IPS DF 4.7 (cell line): ENCODE results near the gene BLM.

Experiments used
- DNase-seq: peaks from one replicate; pipeline ENCODE4 v3.0.0-alpha.2; 2013; ENCODE audit warnings: low spot score; ENCODE audit errors: extremely low read depth

BLM gene

DNA sequence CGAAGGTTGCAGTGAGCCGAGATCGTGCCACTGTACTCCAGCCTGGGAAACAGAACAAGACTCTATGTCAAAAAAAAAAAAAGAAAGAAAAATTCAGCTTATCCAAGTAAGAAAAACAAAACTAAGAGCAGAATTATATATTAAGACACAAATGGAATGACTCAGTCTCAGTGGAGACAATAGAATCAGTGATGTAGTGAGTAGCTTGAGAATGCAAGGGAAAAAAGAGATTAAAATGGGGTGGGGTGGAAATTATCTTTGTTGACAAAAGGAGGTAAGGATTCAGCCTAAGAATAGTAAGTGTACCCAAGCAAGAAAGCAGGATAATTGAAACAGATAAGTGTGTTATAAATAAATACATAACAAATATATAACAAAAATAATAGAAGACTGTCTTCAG lies 70.7 kb downstream of the BLM start:
- no peak for DNase-seq

DNA sequence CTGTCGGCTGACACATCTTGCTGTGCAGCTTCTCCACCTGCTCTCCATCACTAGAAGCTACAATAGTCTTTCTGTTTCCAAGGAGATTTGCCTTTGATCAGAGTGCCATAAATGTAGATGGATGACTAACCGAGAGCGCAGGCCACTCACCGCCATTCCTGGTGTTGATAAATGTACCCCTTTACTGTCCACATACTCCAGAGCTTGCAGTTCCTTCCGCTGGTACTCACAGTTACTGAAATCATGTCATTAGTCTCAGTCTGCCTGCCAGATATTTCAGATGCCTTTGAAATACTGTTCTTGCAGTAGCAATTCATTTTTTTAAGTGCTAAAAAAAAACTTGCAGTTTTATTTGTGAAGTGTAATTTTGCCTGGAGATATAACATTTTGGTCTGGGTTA lies 72.3 kb downstream of the BLM start:
- no peak for DNase-seq

DNA sequence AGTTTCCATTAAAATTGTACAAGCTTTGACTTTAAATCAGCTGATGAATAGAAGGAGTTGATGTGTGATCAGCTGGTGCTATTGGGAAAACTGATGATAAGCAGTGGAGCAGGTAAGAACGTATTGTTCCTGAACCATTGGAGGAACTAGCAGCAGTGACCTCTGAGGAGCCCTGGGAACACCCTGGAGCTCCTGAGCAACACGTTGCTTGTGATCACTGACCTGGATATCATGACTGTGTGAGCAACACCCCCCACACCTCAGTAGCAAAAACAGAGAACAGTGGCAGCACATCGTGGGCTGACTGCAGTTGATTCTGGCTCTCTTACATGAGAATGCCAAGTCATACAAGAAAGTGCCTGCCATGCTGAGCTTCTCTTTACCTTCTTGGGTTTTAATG lies 72.9 kb downstream of the BLM start:
- no peak for DNase-seq

DNA sequence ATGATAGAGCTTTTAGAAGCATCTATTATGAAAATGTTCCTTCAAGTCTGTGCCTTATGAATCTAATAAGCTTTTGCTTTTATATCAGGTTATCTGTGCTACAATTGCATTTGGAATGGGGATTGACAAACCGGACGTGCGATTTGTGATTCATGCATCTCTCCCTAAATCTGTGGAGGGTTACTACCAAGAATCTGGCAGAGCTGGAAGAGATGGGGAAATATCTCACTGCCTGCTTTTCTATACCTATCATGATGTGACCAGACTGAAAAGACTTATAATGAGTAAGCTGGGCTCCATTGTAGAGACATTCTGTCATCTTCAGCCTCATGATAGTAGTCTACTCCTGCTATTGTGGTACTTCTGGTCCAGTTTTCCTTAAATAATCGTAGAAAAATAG lies 73.4 kb downstream of the BLM start:
- no peak for DNase-seq

DNA sequence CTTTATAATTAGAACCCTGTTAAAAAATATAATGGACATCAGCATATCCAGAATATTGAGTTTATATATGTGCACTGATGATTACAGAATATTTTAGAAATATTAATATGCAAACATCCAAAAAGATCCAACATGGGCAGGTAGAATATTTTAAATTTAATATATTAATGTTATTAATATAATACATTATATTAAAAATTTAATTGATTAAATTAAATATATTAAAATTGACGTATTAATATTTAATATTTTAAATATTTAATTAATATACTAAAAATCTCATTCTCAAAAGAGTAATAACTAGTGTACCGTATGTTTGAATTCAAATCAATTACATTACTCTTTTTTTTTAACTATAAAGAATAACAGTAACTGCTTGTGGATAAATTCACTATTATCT lies 77.4 kb downstream of the BLM start:
- no peak for DNase-seq

DNA sequence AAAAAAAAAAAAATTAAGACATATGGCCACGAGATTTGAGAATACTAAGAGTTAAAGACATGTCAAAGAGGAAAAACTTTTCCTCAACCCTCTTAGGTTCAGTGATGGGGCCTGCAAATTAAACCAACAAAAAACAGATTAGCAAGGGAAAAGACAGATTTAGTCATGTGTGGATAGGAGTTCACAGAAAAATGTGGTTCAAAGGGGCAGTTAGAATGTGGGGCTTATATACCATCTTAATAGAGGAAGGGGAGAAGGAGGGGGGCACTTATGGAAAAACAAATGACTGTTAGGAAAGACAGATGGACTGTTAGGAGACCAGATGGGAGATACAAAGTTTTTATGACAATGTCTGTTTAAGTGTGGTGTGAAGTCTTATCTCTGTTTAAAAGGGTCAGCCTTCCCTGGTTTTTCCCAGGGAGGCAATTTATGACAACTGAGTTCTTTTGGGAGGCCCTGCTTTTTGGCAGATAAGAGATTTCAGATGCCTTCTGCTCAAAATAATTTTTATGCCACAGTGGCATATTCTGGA lies 82.6 kb downstream of the BLM start:
- no peak for DNase-seq

DNA sequence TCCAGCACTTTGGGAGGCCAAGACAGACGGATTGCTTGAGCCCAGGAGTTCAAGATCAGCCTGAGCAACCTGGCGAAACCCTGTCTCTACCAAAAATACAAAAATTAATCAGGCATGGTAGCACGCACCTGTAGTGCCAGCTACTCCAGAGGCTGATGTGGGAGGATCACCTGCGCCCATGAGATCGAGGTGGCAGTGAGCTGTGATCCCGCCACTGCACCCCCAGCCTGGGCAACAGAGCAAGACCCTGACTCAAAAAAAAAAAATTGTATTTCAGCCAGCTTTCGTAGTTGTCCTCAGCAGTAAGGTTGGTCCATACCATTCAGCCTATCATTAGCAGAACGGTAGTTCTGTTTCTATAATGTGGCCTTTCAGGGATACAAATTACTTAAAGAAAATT lies 84.7 kb downstream of the BLM start:
- no peak for DNase-seq

DNA sequence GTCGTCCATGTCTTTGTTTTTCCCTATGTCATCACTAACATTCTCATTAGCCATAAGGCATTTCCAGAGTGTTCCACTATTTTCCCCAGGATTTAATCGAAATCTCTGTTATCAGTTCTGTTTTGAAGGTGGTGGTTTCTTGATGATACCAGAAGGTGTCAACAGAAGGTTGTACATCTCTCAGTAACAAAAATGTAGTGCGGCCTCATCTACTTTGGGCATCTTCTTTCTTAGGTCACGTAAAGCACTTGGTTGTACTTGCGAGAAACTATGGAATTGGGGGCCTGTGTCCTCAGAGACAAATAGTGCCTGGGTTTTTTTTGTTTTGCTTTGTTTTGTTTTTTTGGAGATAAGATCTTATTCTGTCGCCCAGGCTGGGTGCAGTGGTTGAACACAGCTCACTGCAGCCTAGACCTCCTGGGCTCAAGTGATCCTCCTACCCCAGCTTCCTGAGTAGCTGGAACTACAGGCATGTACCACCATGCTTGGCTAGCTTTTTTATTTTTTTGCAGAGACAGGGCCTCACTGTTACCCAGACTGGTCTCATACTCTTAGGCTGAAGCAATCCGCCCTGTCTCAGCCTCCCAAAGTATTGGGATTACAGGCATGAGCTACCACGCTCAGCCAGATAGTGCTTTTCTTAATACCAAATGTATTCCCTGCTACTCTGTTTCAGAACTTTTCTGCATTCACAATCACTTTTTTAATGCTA lies 90.1 kb downstream of the BLM start:
- DNase-seq: no peak

DNA sequence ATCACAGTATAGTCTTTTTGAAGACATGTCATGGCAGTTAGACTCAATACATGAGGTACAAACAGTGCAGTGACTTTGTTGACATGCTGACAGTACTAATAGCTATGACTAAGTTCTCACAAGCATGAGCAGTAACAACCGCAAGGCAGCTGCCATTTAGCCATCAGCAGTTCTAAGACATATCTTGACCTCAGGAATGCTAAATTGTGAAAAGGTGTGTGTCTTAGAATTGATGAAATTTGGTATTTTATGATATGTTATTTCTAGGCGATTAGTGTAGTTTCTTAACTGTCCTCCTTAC lies 90.6 kb downstream of the BLM start:
- no peak for DNase-seq

DNA sequence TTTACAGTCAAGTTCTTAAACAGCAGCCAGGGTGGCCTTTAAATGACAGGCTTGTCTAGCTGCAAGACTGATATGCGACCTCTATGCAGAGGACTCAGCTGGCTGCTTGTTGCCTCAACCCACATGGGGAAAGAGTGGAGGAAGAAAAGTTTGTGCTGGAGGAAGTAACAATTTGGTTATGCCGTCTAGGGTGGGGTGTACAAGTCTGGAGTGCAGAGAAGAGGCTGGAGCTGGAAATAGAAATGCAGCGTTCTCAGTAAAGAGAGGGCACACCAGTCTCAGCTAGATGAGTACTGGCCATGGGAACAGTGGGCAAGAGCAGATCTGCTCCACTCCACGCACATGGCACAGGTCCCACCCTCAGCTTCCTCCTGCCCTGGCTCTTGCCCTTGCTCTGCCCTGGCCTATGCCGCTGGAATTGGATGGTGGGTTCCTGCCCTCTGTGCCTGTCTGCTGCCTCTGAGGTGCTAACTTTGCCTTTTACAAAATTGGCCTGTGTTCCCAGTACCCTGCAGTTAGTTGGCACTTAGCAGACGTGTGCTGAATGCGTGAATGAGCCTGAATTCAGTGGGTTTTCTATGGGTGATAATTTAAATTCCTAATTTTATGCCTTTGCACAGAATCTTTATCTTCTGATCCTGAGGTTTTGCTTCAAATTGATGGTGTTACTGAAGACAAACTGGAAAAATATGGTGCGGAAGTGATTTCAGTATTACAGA lies 91.5 kb downstream of the BLM start:
- DNase-seq: no peak

DNA sequence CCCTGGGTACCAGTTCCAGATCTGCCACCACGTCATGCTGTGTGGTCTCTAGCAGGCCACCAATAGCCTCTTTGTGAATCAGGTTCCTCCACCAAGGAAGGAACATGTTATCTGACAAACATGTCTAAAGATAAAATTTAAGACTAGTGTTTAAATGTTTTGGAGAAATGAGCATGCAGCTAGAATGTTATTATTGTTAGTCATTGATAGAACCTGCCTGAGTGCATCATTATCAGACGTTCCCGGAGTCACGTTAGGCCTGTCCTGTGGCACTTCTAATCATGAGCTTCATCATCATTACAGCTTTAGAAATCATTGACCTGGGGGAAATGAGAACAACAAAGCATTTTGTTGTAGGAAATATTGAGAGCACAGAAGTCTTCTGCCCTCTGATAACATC lies 92.4 kb downstream of the BLM start:
- DNase-seq: no peak

DNA sequence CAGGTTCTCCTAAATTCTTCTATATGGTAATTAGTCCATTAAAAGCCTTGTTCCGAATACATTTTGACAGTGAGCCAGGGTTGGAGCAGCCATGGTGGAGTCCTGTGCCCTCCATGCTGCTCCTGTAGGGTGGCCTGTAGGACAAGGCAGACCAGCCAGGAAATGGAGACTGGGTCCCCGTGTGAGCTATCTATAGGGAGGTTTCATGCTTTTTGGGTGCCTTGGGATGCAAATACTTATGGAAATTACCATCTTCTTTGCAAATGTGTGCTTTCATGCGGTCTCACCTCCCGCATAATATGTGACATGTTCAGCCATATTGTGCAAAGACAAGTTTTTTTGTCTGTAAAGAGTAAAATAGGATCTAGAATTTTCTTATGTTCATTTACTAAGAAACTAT lies 93.2 kb downstream of the BLM start:
- DNase-seq: no peak

DNA sequence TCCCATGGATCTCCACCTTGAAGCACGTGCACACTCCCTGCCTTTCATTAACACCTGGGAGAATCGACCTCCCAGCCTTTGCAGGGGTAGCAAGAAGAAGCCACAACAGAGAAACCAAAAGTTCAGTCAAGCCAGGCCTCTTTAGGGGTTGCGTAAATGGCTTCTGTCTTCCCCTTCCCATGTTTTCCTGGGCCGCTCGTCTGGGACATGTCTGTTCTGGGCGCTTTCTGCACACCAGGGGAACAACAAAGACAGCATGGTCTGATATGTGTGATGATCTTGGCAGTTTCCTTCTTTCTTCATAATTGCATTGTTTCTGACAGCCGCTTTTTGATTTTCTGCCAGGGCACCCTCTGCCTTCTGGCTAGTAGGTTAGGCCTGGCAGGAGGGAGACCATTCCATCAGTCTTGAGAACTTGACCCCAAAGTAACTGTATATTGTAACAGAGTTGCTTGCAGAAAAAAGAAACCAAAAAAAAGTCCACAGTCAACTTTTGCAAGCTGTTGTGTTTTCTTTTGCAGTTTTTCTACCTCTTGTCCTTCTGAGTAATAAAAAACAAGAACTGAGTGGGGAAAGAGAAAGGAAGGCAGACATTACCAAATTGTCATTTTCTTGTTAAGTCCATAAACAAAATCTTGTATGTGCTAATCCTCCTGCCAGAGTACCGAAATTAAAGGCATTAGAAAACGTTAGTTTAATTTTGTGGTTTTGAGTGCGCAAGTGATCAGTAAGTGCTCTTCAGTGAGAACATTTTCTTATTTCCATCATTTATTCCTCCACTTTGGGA lies 95.2 kb downstream of the BLM start:
- no peak for DNase-seq

DNA sequence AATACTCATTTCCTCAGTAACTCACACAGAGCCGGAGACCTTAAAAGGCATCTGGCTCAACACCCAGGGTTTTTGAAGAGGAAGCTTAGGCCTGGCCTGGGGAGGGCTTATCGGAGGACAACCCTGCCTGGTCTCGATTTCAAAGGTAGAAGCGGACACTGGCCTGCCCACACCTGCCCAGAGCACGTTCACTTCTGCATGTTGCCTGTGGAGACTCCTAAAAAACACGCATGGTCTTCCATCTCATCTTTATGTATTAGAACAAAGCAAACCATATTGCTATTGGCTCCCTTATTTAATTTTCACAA lies 95.8 kb downstream of the BLM start:
- no peak for DNase-seq

DNA sequence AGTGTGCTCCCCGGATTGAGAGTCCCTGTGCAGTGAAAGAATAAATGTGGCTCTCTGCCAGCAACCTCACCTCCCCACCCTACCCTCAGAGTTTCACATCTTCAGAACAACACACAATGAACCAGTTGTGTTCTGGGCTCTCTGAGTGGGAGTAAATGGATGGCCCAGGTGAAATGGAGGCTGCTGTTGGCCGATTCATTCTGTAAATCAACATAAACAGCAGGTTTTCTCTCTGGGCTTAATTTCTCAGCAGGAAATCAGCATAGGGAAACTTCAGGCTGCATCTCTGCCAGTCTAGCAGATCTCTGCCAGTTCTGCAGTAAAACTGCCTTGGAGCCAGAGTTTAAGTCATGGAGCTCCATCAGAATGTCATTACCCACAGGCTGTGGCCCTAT lies 96.6 kb downstream of the BLM start:
- DNase-seq: no peak

DNA sequence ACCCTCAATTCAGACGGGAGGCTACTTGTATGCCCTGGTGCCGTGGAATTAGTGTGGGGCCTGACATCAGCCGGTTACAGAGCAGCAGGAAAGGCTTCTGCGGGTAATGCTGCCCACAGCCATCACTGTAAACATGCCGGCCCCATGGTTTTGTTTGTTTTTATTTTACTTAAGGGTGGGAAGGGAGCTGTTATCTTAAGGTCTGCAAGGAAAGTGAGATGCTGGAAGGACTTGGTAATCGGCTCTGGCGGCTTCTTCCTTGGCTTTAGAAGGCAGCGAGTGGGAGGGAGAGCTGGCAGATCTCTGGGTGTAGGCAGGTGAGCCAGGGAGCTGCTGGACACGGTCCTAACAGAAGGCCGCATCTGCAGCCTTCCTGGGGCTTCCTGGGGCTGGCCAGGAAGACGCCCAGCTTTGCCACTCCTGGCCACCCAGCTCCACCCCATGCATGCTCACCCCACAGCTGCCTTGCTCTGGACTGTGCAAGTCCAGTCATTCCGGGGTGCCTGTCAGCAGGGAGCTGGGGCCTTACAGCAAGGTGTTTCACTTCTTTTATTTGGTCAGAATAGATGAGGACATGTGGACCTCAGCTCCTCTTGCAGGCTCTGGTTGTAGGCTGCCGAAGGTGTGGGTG lies 97.2 kb downstream of the BLM start:
- DNase-seq: no peak

DNA sequence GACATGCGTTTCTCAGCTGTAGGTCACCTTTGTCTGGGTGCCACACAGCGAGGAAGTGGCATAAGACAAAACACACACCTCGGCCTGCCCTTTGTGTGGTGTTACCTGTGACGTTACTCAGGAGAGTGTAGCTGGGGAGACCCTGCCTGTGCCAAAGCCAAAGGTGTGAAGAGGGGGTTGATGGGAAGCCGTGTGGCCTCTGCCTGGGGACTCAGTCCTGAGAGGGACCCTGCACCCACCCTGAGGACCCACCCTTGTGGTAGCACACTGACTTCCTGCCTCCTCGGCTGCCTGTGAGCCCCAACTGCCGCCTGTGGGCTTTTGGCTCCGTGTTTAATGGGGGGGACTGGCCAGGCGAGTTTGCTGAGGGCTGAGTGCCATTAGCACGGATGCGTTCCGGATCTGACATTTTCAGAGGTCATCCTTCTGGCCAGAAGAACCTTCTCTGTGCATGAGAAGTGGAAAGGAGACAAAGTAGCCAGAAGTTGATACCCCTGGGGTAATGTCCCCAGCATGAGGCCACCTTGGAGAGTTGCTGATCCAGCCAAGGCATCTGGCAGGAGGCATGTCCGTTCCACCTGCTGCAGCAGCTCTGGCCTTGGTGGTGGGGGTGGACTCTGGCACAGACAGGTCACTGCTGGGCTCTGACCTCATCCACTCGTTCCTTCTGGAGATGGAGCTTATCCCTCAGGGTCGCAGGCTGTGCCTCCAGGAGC lies 99.4 kb downstream of the BLM start:
- DNase-seq: no peak

DNA sequence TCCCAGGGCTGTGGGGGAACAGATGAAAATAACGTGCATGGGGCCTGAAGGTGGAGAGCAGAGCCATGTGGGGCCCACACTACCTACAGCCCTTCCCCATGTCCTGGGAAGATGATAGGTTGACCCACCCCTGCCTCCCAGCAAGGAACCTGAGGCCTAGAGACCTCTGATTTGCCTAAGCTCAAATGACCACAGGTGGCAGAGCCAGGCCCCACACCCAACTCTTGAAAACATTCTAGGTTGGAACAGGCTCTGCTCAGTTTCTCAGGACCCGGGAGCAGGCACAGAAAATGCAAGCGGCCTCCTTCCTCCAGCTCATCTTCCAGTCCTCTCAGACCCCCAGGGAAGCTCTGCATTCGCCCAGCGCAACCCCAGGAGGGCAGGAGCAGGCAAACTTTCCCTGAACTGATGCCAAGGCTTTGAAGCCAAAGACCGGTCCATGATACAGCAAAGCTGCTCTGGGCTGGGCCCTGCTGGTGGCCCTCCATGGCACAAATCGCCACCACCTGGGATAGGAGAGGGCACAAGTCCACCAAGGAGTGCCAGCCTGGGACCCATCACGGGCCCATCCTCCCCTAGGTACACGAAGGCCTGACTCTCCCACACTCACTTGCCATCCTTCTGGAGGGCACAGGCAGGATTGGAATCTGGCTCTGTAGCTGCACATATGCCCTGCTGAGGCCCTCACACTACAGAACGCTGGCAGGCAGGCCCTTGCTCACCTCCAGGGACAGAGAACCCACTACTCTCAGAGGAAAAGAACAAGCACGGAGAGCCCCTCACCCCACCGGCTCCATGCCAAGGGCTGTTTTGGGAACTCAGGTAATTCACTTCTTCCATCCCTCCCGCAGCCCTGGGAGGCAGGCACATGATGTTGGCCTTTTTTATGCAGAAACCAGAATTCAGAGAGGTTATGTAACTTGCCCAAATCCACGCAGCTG lies 100.2 kb downstream of the BLM start:
- DNase-seq: no peak

DNA sequence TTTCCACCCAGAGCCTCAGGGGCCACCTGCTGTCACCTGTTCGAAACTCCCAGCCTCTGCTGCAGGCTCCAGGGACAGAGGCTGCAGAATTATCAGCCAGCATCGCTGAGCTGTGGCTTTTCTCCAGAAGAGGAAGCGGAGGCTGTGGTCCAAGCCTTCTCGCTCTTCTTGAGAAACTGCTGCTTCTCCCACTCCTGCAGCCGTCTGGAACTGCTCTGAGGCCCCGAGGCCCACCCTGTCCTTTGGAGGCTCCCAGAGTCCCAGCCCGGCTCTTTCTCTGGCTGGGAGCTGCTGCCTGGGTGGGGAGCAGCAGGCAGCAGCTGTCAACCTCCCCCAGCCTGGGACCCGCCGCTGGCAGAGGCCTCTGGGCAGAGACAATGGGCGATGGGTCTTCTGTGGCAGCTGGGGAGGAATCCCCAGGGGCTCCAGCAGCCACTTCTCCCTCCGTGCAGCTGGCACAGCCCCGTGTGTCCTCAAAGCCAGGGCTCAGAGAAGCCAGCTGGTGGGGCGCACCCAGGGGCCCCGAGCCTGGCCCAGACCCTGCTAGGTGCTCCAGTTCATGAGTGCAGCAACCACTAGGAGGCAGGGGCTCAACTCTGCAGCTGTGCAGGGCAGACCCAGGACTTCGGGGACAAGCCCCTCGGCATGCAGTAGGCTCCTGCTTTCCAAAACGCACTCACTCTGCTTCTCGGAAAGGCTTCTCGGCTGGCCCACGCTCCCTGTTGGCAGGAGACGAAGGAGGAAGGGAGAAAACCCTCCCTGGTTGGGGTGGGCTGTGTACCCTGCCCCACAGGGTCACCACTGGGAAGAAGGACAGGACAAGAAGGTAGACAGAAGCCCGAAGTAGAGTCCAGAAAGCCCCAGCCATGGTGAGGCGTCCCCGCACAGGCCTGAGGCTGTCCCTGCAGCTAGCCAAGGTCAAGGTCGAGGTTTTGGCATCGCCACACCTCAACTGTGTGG lies 101.4 kb downstream of the BLM start:
- no peak for DNase-seq
